ENCODE data around the gene ISCA2.

DNA sequence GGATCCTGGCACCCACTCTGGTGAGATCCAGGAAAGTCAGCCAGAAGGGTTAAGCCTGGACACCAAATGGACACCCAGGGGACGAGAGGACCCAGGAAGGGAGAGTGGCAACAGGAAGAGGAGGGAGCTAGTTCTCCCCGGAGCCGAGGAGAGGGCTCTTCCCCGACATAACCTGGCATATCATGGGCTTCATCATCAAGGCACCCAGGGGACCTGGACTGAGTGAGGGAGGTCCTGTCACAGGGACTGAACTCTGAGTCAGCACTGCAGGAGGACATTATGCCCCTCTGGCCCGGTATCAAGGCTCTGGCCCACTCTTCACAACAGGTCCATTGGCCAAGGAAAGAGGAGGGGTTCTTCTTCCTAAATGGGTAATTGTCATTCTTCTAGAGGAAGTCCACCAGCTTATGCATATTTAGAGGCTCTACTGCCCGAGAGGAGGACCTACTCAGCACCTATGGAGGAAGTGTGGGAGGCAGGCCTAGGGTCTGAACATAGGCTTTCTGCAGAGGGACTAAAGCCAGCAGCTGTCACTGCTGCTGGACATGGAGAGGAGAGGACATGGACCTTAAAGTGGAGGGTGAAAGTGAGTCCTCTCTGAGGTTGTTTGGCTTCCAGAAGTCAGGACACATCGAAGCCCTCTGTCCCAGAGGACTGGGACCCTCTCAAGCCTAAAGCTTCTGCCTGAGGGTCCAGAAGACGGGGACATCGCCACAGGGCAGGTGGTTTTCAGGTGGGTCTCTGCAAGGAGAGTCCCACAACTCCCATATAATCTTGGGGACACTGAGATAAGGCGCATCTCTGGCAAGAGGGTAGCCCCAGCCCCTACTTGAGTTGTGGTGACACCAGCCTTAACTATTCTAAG, 18.6 kb downstream of the ISCA2 start:
- no peak for TF ChIP-seq EZH2phosphoT487 (IDR thresholded peaks at IDR 0.05; ENCODE audit: low read depth)
- TF ChIP-seq, protein P1, sequence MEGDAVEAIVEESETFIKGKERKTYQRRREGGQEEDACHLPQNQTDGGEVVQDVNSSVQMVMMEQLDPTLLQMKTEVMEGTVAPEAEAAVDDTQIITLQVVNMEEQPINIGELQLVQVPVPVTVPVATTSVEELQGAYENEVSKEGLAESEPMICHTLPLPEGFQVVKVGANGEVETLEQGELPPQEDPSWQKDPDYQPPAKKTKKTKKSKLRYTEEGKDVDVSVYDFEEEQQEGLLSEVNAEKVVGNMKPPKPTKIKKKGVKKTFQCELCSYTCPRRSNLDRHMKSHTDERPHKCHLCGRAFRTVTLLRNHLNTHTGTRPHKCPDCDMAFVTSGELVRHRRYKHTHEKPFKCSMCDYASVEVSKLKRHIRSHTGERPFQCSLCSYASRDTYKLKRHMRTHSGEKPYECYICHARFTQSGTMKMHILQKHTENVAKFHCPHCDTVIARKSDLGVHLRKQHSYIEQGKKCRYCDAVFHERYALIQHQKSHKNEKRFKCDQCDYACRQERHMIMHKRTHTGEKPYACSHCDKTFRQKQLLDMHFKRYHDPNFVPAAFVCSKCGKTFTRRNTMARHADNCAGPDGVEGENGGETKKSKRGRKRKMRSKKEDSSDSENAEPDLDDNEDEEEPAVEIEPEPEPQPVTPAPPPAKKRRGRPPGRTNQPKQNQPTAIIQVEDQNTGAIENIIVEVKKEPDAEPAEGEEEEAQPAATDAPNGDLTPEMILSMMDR (IDR thresholded peaks at IDR 0.05; ENCODE audit: low read depth, low read length): no peak

All from OCI-LY3 (cell line).